Skin of body (tissue), 2 donors: ENCODE measurements around the gene SPECC1L. TPM values are rescaled to one million over a fixed set of nuclear protein-coding genes. Genes with fewer than 3 reads are reported as not detected.

Experiments
- DNase-seq: peaks from one replicate; lab custom pipeline; 2025; lab: John Stamatoyannopoulos, UW
- total RNA-seq: library from RNA; depleted of rRNA; stranded (reverse); fragments of >200 nt; gene quantifications from one replicate; pipeline ENCODE4 v1.2.3, GENCODE V29; 2014

Gene SPECC1L
- total RNA-seq, 1 donor from 2014 or later, result 28.8 TPM

DNA sequence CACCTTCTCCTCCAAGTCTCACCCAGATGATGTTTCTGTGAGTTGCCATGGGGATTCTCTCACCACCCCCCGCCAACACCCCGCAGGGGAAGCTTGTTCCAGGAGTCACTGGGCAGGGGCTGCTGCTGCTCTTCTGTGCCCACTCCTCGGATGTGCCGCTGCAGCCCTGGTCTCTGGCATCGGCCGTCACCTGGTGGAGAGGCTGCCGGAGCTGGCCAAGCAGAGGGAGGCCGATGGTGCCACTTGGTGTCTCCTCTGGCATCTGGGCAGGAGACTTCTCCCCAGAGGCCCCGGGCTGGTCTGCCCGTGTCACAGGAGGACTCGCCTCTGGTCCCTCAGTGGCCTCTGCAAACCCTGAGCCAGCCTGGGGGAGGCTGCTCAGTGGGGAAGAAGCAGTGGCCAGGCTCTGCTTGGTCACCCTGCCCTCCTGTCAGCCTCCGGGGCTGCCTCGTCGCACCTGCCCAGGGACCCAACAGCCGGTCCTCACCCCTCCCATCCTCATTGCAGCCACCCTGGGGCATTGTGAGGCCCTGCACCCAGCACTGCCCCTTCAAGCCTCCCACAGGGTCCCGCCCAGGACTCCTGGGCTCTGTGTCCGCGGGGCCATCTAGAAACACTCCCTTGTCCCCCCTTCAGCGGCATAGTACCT lies 156.3 kb downstream of the SPECC1L start:
- DNase-seq, result no peak

DNA sequence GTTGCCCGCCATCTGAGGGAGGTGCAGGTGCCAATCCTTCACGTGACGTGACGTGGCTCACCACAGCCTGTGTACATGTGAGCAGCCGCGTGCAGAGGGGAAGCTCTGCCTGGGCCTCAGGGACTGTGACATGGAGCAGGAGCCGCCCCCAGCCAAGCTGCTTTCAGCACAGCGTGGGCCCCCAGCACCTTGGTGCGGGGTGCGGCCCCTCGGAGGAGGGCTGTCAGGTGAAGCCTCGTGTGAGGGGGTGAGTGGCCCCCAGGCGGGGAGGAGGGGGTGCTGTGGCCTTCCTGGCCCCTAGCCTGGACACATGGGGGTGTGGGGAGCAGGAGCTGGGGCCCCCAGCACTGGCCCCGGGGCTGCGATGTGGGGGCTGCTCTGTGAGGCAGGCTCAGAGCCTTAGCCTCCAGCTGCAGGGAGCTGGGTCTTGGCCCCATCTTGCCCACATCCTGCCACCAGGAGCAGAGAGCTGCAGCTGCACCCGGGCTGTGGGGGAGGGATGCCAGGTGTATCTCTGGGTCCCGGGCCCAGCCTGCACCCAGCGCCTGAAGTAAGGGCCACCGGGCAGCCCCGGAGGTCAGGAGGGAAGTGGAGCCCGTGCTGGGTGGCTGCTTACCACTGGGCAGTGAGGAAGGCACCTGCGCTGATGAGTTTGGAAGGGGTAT lies 157.0 kb downstream of the SPECC1L start, which contains the start of gene ADORA2A:
Gene ADORA2A (plus strand): TSS at position 100 of the 665 bp plus-strand sequence. CDS start 5,806 bp downstream, outside the sequence.
- no peak for DNase-seq

GRCh38 chr22:24428751-24429410 lies 158.2 kb downstream of the SPECC1L start:
- no peak for DNase-seq

DNA sequence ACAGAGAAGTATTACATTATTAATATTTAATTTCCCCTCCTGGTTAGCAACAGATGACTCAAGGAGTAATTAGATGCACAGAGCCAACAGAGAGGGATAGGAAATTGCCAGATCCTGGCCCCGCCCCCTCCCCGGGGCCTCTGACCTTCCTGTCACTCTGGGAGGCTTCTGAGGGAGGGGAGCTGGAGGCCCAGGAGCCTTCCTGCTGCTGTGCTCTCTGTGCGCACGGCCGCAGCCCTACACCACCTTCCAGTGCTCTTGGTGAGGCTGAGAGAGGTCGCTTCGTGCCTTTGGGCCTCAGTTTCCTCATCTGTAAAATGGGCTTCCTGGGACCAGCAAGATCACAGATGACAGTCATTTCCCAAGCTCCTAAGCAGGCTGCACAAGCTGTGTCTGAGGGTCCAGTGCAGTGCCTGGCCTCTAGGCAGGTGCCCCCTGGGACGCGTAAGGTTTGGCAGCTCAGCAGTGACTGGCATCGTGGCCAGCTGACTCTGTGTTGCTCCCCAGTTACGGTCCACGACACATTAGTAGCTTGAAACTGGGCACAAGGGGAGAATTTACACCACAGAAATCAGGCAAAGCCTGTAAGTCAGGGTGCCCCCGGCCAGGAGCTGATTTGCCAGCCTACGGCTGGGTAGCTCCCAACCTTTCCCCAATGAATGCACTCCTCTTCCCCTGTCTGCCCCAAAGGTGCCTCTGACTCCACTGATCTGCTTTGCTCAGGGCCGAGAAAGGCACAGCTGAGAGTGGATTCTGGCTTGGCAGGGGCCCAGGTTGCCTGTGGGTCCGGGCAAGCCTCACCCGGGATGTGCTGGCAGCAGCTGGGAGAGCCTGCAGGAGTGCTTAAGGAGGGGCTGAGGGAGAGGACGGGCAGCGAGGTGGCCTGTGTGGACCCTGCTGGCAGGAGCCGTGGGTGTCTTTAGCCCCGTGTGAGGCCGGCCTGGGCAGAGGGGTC lies 159.1 kb downstream of the SPECC1L start:
- DNase-seq, result no peak

- no peak for DNase-seq
These were observed 160.0 kb downstream of the SPECC1L start for GRCh38 chr22:24430431-24431308.

GRCh38 chr22:24431309-24432034 lies 160.8 kb downstream of the SPECC1L start:
- DNase-seq, result no peak

DNA sequence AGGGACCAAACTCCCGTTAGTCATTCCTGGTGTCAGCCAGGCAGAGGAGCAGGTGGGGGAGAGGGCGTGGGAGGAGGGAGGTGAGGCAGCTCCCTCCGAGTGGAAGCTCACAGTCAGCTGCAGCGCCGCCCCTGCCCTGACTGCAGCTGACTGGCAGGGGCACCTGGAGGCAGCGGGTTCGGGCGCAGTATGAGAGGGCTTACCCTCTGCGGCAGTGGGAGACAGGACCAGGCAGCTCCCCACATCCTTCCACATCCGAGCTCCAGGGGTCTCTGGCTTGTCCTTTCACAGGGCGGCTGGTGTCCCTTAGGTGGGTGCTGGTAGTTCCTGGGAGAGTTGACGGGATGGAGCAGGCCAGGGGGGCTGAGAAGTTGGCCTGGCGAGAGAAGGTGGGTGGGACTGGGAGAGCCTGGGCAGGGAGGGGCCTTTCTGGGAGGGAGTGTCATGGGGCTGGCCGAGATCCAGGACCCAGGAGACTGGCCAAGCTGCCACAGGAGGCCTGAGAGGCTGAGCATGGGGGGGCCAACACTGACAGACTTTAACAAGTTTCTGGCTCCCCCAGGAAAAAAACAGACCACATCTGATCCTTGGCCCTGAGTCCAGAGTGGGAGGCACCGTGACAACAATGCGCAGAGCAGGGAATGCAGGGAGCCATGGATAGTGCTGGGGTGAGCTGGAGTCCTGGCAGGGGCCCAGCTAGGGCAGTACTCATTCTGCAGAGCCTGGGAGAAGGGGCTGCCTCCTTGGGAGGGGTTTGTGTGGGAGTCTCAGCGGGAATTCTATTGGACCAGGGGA lies 161.6 kb downstream of the SPECC1L start:
- peak; percentile 29 for DNase-seq

DNA sequence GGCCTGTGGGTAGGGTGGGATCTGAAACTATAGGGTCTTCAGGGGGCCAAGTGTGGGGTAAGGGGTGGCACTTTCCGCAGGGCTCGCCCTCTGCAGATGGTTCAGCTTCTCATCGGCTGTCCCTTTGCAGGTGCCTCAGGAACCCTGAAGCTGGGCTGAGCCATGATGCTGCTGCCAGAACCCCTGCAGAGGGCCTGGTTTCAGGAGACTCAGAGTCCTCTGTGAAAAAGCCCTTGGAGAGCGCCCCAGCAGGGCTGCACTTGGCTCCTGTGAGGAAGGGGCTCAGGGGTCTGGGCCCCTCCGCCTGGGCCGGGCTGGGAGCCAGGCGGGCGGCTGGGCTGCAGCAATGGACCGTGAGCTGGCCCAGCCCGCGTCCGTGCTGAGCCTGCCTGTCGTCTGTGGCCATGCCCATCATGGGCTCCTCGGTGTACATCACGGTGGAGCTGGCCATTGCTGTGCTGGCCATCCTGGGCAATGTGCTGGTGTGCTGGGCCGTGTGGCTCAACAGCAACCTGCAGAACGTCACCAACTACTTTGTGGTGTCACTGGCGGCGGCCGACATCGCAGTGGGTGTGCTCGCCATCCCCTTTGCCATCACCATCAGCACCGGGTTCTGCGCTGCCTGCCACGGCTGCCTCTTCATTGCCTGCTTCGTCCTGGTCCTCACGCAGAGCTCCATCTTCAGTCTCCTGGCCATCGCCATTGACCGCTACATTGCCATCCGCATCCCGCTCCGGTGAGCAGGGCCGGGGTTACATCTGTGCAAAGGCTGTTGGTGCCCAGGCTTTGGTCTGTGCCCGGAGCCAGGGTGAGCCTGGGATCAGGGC lies 162.6 kb downstream of the SPECC1L start:
- no peak for DNase-seq

DNA sequence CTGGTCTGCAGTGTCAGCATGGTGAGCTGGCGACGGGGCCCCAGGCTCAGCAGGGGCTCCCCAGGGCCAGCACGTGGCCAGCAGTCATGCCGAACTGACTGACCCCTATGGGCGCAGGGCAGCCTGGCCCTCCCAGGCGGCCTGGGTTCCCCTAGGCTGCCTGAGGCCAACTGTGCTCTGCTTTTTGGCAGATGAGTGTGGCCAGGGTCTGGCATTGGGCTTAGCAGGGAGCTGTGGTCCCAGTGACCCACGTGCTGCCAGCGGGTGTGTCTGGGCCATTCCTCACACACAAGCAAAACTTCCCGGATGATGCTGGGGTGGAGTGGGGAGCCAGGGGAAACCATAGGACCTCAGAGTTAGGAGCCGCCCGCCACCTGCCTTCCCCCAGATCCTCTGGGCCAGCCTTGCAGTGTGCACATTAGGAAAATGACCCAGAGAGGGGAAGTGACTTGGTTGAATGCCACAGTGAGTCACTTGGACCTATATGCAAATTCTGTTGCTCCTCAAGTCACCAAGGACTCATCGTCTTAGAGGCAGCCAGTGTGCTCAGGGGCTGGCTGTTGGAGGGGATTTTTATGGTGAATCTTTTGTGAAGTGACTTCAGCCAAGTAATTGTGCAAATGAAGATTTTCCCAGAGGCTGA lies 163.3 kb downstream of the SPECC1L start:
- peak; percentile 53 for DNase-seq

DNA sequence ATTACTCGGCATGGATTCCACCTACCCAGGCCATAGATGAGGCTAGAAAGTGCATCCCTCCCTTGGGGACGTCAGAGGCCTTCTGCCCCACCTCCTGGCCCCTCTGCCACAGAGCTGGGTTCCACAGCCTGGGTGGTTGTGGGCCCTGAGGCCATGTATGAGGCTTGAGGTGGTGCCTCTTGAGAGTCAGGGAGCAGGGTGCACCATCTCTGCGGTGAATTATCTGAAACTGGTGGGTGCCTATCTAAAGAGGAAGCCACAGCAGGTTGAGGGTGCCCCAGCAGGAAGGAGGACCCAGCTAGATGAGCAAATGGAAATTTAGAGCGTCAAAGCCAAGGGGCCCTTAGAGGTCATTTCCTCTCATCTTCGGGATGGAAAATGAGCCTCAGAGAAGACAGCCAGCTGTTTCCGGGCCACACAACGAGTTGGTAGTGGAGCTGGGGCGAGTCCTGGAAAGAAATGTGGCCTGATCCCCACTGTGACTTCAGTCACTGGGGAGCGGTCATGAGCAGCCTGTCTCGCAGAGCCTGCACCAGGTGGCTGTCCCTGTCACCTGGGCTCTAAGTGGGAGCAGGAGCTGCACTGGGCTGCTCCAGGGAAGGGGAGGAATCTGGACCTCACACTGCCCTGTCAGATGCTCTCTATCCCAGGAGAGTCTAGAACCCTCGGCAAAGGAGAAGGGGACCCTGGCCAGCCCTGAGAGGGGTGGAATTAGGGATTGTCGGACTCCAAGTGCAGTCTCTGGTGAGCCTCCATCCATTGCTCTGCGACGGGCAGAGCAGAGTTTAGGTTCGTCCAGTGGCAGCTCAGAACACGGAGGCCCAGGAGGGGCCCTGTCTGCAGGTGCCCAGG lies 164.1 kb downstream of the SPECC1L start:
- DNase-seq, result peak; percentile 83

- DNase-seq, result no peak
These were observed 164.7 kb downstream of the SPECC1L start for GRCh38 chr22:24435323-24435645.

DNA sequence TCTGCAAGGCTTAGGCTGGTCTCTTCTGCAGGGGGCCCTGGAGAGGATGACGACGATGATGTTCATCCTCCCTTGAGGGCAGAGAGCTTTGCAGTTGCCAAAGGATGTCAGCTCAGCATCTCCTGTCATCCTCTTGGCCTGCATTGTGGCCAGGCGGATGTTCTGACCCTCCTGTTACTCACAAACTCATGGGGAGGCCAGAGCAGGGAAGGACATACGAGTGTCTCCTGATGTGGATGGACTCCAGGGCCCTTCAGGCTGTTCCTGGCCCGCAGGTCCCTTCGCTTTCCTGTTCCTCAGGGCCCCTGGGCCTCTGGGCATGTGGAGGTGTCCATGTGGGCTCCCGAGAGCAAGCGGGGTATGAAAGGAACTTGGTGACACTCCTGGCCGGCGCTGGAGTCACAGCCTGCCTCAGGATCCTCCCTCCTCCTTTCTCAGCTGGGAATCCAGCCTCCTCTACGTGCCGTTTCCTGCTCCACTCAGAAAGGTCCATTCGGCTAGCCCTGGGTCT lies 165.3 kb downstream of the SPECC1L start:
- DNase-seq, result no peak

- DNase-seq, result no peak
These were observed 165.9 kb downstream of the SPECC1L start for GRCh38 chr22:24436553-24436952.

GRCh38 chr22:24437091-24437490 lies 166.5 kb downstream of the SPECC1L start:
- DNase-seq, result no peak

DNA sequence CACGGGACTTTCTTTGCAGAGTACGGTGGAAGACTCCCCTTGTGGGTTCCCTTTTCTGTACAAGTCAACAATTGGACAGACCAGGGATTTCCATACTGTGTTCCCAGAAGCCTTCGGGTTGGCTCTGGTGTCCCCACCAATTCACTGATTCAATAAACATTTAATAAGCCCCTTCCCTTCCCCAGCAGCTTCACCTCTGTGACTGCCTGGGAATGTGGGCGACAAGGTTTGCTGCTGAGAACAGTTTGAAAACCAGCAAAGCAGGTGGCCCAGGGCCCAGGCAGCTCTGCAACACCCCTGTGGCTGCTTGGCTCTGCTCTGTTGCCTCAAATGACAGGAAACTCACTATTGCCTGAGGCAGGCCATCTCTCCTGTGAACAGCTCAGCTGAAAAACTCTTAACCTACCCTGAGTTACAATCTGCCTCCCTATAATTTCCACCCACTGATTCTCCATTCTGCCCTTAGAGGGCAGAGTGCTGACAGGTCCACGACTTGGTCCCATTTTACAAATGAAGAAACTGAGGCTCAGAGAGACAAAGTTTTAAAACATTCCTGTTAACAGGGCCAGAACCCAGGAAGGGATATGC lies 167.2 kb downstream of the SPECC1L start:
- no peak for DNase-seq

DNA sequence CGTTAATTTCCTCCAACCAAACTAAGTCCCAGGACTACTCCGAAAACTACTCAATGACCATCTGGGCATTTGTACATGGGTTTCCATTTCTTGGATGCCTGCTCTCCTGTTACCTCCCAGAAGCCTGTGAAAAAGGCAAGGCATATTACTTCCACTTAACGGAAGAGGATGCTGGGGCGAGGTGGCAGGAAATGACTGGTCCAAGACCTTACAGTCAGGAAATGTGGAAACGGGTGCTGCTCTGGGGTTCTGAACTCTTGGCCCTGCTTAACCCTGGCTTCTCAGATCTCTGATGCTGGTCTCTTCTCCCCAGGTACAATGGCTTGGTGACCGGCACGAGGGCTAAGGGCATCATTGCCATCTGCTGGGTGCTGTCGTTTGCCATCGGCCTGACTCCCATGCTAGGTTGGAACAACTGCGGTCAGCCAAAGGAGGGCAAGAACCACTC lies 169.7 kb downstream of the SPECC1L start:
- DNase-seq, result no peak
